ENCODE results near the gene SEMA3G.

- no peak for TF ChIP-seq CTCF (conservative IDR thresholded peaks at IDR 0.05 in 1 of 2, IDR thresholded peaks at IDR 0.05 in 1 of 2; ENCODE audit: low read depth in 1 of 2, low read length in 2 of 2)
- TF ChIP-seq EZH2 (IDR thresholded peaks at IDR 0.05; ENCODE audit: low read length, missing control alignments), result no peak
These were observed 47.9 kb downstream of the SEMA3G start for GRCh38 chr3:52396907-52397591.
